ENCODE data around the gene GPR55.

GPR55 gene

DNA sequence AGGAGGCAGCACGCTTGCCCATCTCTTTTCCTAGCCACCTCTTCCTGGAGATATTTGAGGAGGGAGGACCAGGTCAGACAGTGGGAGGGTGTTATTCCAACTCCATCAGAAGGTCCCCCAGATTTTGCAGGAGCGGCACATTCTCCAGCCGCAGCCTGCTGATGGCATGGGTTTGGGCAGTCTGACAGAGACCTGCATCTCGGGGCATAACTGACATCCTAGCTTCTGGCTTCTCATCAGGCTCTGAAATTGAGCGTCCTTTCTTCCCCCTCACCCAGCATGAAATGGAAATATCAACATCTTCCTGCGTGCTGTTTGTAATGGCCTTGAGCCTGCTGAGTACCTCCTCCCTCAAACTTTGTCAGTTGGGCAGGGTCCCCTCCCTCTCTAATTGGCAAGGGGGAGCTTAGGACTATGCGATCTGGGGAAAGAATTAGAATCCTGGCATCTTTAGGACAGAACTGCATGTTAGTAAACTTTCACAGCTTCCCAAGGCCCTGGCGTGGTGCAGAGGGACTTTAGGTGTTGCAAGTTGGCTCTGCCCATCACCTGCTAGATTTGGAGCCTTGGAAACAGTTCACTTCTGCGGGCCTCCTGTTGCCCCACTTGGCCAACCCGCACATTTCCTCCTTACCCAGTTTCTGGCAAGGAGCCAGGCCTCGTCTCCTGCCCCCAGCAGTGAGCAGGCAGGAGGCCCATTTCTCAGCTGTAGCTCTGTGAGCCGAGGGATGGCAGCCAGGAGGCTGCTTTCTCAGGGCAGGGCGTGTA, 58.1 kb downstream of the GPR55 start:
- DNase-seq (ENCODE audit: low read depth): no peak

DNA sequence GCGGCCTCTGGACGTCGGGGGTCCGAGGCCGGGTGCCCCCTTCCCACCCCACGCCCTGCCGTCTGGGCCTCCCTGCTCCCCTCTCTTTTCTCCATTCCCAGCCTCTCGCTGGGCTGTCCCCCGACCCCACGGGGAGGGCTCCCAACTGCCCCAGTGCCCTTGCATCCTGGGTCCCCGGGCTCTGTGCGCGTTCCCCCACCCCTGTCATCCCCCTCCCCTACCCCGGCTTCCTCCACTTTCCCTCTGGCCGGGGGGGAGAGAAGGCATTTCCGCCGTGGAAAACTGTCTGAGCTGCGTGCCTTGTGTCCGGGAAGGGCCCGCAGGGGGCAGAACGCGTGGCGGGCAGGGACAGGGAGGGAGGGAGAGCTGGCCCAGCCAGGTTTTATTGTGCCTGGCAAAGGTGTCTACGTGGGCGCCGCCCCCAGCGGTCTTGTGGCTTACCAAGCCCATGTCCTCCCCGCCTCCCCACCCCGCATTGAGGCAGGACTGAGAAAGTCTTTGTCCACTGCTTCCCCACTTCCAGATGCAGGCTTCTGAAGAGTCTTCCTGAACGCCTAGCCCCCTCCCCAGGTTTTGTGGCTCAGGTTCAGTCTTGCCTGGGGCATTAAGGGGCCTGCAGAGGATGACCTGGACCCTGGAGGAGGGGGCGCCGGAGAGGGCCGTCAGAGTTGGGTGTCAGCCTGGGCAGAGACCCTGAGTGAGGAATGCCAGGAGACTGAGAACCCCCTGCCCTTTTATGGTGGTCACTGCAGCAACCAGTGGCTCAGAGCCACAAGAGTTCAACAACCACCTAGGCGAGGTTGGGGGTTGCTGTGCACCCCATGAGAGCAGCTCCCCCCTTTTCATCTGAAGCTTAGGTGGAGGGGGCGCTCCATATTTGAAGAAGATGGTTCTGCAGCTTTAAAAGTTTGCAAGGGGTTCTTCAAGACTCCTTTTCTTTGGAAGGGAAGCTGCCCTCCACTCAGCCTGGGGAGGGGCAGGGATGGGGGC, 59.0 kb downstream of the GPR55 start:
- DNase-seq (ENCODE audit: low read depth): no peak

DNA sequence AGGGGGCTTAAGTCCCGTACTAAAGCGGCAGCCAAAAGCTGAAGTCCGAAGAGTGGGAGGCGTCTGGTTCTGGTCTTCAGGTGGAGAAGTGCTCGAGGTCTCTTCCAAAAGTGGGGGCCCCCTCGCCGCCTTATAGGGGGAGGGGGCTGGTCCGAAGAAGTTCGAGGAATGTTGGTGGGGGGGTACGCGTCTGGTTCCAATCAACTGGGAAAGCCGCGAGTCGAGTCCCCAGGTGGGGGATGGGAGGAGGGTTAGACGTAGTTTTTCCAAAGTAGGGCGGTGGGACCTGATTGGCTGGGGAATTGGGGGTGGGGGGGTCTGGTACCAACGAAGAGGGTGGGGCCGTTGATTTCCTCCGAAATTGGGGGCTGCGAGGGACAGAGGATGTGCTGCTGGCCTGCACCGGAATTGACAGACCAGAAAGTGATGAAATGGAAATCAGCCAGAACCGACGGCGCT, 59.7 kb downstream of the GPR55 start:
- no peak for DNase-seq (ENCODE audit: low read depth)

DNA sequence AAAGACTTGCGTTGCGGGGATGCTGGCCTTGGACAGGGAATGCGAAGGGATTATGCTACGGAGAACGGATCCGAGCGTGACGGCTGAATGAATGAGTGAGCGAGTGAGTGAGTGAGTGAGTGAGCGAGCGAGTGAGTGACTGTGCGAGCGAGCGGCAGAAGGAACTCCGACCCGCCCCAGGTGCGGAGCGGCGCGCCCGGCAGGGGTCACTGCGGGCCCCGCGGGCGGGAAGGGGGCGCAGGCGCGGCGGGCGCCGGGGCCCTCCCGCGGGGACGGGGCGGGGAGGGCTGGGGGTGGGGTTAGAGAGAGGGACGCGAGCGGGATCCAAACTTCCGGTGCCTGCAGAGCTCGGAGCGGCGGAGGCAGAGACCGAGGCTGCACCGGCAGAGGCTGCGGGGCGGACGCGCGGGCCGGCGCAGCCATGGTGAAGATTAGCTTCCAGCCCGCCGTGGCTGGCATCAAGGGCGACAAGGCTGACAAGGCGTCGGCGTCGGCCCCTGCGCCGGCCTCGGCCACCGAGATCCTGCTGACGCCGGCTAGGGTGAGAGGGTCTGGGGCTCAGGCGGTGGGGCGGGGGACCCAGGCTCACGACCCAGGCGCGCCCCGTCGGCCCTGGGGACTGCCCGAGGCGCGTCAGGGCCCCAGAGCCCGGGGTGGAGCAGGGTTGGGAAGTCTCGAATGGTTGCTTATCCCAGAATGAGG, 60.3 kb downstream of the GPR55 start, which contains the start of gene ITM2C:
TSS of gene ITM2C (plus strand) at position 338 of the 702 bp plus-strand sequence. CDS start at position 422, 84 bp downstream.
- DNase-seq (ENCODE audit: low read depth): no peak

DNA sequence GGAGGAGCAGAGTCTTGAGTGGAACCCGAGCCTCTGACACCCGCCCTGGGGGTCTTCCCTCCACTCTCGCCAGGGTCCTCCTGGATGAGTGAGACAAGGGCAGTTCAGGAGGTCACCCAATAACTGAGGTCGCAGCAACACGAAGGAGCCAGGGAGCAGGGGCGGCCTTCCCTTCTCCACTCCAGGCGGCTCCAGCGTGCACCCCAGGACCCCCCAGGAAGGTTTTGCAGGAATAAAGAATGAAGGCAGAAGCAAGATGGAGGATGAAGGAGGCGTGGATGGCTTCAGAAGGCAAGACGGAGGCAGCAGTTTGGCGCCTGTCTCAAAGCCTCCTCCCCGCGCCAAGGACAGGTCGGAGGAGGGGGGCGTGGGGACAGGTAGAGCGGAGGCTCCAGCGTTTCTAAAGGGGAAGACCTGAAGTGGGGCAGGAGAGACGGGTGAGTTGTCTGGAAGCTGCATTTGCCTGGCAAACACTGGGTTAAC, 60.9 kb downstream of the GPR55 start:
- no peak for DNase-seq (ENCODE audit: low read depth)

DNA sequence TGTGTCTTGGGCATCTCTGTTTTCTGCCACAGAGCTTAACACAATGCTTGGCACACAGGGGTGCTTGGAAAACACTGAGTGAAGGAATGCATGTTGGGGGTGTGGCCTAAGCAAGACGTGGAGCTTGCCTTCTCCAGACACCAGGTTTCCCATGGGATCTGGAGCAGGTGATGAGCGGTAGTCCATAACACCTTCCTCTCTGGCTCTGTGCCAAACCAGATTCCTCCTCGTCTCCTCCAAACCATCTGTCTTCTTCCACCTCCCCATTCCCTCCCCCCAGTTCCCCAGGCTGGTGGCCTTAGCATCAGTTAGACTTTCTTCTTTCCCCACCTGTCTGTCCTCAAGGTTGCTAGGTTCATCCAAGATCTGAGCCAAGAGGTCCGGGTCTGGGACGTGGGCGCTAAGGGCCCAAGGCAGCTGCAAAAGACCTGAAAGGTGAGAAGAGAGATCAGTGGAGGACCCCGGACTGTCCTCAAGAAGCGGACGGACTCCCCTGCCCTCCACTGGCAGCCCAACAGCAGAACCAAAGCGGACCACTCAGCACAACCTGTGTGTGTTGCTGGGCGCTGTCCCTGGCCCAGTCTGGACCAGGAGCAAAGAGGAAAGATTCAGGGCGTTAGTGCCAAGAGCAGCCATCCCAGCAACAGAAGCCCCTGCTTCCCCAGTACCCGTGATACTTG, 61.5 kb downstream of the GPR55 start:
- no peak for DNase-seq (ENCODE audit: low read depth)

DNA sequence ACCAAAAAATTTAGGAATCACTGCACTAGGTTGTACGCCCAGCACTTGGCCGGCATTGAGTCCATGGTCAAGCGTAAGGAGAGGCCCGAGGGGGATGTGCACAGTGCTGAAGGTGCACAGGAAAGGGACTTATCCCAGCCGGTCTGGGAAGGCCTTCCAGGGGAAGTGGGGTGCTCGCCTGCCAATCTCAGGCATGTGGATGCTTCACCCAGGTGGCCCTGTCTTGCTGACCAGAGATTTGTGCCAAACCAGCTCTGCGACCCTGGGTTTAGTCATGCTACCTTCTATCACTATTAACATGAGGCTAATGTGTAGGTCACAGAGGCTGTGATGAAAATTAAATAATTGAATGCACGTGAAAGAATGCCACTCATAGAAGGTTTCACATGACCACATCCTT, 62.0 kb downstream of the GPR55 start:
- no peak for DNase-seq (ENCODE audit: low read depth)

DNA sequence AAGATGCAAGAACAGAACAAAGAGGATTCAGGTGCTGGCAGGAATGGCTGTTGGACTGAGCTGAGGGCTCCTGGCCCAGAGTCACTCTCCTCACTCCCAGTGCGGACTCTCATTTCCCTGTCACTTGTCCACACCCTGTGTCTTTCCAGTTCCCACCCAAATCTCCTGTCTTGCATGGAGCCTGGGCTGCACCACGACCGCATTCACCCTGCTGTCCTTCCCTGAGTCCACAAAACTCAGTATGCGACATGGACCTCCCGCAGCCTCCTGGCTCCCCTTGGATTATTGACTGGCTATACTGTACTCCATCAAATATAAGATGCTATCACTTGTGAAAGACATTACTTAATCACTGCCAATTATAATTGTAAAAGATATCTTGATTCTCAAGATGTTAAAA, 62.8 kb downstream of the GPR55 start:
- no peak for DNase-seq (ENCODE audit: low read depth)

DNA sequence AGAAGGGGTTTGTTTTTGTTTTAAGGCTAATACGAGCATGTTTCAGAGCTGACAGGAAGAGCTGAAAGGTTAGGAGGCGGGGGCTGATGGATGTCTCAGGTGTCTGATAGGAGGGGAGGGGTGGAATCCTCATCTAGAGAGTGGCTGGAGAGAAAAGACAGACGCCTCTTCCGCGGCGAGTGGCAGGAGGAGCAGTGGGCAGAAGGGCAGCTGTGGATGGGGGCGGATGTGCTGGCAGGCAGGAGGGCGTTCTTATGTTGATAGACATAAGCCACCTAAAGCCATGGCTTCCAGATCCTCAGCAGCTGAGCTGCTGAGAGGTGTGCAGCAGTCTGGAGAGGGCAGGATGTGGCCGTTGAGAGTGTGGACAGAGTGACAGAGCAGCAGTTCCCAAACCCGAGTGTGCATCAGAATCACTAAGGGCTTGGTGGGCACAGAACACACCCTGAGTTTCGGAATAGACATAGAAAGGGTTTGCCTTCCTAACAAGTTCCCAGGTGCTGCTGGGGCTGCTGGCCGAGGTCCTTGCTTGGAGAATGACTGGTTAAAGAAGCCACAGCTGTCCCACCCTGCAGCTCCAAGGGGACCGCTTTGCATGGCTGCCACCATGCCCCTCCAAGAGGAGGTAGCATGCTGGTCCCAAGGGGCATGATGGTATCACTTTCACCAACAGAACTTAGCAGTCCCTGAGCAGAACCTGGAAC, 63.3 kb downstream of the GPR55 start:
- no peak for DNase-seq (ENCODE audit: low read depth)

Data from HS-27A (cell line).